Measurements from ENCODE around the gene ZMYND10. TPM values are rescaled to one million over a fixed set of nuclear protein-coding genes. Genes with fewer than 3 reads are reported as not detected.

The ZMYND10 gene
- total RNA-seq, 3 donors from 2014 or later (not counting 1 experiment from before 2014, with no cell fraction given), result 3.0 to 6.3 (median 3.5) TPM

DNA sequence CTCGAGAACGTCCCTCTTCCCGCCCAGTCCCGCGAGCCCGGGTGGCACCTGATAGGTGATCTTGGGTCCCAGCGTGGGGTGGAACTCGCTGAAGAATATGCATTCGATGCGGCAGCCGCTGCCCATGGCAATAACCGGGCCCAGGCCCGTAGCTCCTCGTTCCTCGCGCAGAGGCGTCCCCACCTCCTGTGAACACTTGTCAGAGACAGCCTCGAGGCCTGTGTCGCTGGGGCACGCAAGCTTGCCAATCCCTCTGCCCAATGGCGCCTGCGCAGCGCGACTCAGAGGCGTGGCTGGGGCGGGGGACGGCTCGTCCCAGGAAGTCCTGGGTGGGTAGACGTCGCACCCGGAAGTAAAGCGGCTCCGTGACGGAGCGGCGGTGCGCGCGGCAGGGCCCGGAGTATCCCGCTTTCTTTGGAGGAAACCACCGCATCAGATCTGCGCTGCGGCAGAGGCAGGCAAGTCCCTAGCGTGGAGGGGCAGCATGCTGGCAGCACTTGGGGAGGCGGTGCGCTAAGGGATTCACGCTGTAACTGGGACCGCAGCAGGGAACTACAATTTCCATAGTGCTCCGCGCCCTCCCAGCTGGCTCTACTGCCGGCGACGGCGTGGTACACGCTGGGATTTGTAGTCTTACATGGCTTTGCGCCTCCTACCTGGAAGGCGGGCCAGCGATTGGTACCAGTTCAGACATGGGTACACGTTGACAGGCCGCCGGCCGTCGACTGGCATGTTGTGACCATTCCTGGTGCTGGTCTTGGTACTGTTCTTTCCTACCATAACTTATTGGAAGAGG, 5.2 kb upstream of the ZMYND10 start, which contains the start of the genes CYB561D2 and NPRL2:
CYB561D2 (plus strand) TSS at position 336 of the 796 bp plus-strand sequence. CDS start 572 bp downstream, outside the sequence.
NPRL2 (minus strand) TSS at position 249 of the 796 bp plus-strand sequence; CDS start at position 126, 123 bp downstream.
- peaks cover 58% of the 10 kb centered on the region for H3K36me3 ChIP-seq (ENCODE audit: control insufficient read depth, insufficient read depth, low read length)
- H3K27ac ChIP-seq (ENCODE audit: low read length), result peak within 1 kb of the TSS; percentile 90
- under 1% methylated on average over 64 of the region's 64 CpGs for WGBS (ENCODE audit: insufficient coverage)

DNA sequence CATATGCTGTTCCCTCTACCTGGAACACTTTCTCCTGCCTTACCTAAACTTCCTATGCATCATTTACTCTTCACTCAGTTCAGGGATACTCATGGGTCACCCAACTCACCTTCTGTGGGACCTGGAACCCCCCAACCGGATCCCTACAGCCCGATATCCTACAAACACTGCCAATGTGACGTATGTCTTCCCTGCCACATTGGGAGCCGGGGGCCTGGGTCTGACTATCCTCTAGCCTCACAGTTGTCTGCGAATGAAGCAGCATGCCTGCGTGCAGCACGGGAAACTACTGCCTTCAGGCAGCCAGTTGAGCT, 4.6 kb upstream of the ZMYND10 start:
- Histone ChIP-seq H3K27ac (ENCODE audit: low read length) (peak overlapping the region; percentile 90), H3K36me3 (ENCODE audit: control insufficient read depth, insufficient read depth, low read length) (peaks cover 53% of the 10 kb centered on the region), H3K27me3 (ENCODE audit: control insufficient read depth, insufficient read depth, low read length) (no peaks in the 10 kb centered on the region), H3K4me1 (ENCODE audit: control insufficient read depth, insufficient read depth, low read length) (peaks cover 65% of the 10 kb centered on the region), H3K4me3 (ENCODE audit: low read length) (peak overlapping the region; percentile 86), H3K9me3 (ENCODE audit: control insufficient read depth, insufficient read depth, low read length) (no peaks in the 10 kb centered on the region)
- peak overlapping the region; percentile 96 for H3K4me3 Mint-ChIP-seq
- H3K27me3 Mint-ChIP-seq (ENCODE audit: low read depth in 2 of 2), result no peaks in the 10 kb centered on the region
- TF ChIP-seq, protein P1, sequence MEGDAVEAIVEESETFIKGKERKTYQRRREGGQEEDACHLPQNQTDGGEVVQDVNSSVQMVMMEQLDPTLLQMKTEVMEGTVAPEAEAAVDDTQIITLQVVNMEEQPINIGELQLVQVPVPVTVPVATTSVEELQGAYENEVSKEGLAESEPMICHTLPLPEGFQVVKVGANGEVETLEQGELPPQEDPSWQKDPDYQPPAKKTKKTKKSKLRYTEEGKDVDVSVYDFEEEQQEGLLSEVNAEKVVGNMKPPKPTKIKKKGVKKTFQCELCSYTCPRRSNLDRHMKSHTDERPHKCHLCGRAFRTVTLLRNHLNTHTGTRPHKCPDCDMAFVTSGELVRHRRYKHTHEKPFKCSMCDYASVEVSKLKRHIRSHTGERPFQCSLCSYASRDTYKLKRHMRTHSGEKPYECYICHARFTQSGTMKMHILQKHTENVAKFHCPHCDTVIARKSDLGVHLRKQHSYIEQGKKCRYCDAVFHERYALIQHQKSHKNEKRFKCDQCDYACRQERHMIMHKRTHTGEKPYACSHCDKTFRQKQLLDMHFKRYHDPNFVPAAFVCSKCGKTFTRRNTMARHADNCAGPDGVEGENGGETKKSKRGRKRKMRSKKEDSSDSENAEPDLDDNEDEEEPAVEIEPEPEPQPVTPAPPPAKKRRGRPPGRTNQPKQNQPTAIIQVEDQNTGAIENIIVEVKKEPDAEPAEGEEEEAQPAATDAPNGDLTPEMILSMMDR (IDR thresholded peaks at IDR 0.05), result no peak
- intact Hi-C loops (cut with micrococcal nuclease), result loop anchor here (1.0 to 10.0 kb wide), 2 partner anchors 78 to 1035 kb away; partner anchors contain the start of gene MANF
- no peak for DNase-seq
- H3K27ac Mint-ChIP-seq, result peak overlapping the region; percentile 96 to 98
- no peak for ATAC-seq
- peaks cover 38 to 67% of the 10 kb centered on the region in 2 donors for H3K4me1 Mint-ChIP-seq
- H3K9me3 Mint-ChIP-seq, result no peaks in the 10 kb centered on the region
- no peaks in the 10 kb centered on the region for H3K36me3 Mint-ChIP-seq
- 13% methylated on average over 7 of the region's 7 CpGs for WGBS (ENCODE audit: insufficient coverage)

More for the DNA sequence above, 5.2 kb upstream of the ZMYND10 start, which contains the start of the genes CYB561D2 and NPRL2:
- H3K27me3 Mint-ChIP-seq (ENCODE audit: low read depth in 2 of 2), result no peaks in the 10 kb centered on the region
- TF ChIP-seq, protein P1 (IDR thresholded peaks at IDR 0.05), result no peak
- ATAC-seq (peak; percentile 87 to 95 (median 88)), DNase-seq (peak; percentile 97 to 99)
- H3K36me3 Mint-ChIP-seq, result no peaks in the 10 kb centered on the region
- Histone ChIP-seq H3K27me3 (ENCODE audit: control insufficient read depth, insufficient read depth, low read length) (no peaks in the 10 kb centered on the region), H3K4me1 (ENCODE audit: control insufficient read depth, insufficient read depth, low read length) (peaks cover 64% of the 10 kb centered on the region), H3K4me3 (ENCODE audit: low read length) (peak within 1 kb of the TSS; percentile 86), H3K9me3 (ENCODE audit: control insufficient read depth, insufficient read depth, low read length) (no peaks in the 10 kb centered on the region)
- peaks cover 36 to 68% of the 10 kb centered on the region in 2 donors for H3K4me1 Mint-ChIP-seq
- intact Hi-C loops (cut with micrococcal nuclease), result loop anchor here (1.0 to 10.0 kb wide), 3 partner anchors 9 to 1034 kb away; partner anchors contain the start of genes MANF and TMEM115
- no peaks in the 10 kb centered on the region for H3K9me3 Mint-ChIP-seq
- H3K4me3 Mint-ChIP-seq, result peak within 1 kb of the TSS; percentile 96
- peak within 1 kb of the TSS; percentile 96 to 98 for H3K27ac Mint-ChIP-seq

DNA sequence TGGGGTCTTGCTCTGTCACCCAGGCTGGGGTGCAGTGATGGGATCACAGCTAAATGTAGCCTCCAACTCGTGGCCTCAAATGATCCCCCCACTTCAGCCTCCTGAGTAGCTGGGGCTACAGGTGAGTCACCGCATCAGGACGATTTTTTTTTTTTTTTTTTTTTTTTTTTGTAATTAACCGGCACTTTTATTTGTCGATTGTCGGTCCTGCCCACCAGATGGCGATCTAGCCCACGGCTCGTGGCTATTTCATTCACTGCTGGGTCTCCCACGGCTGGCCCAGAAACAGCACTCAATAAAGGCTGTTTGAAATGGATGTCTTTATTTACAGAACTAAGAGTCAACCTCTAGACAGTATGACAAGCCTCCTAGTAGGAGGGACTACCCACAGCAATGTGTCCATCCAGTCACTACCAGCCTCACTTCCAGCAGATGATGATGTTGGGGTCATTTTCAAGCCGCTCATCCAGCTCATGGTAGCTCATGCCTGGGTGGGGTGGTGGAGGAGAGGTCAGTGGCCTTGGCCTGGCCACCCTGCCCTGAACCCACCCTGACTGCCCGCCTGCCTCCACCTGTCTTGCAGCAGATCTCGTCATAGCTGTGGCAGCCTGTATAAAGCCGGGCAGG, 1.8 kb upstream of the ZMYND10 start:
- H3K4me3 ChIP-seq (ENCODE audit: low read length), result no peak overlapping the region
- peak; percentile 20 to 49 (median 37) for ATAC-seq
- Mint-ChIP-seq H3K4me3 (peak overlapping the region; percentile 77), H3K4me1 (peaks cover 43 to 80% of the 10 kb centered on the region in 2 donors), H3K36me3 (no peaks in the 10 kb centered on the region), H3K9me3 (no peaks in the 10 kb centered on the region), H3K27me3 (ENCODE audit: low read depth in 2 of 2) (no peaks in the 10 kb centered on the region), H3K27ac (peak overlapping the region; percentile 57 to 70)
- H3K9me3 ChIP-seq (ENCODE audit: control insufficient read depth, insufficient read depth, low read length), result no peaks in the 10 kb centered on the region
- H3K27me3 ChIP-seq (ENCODE audit: control insufficient read depth, insufficient read depth, low read length), result no peaks in the 10 kb centered on the region
- H3K36me3 ChIP-seq (ENCODE audit: control insufficient read depth, insufficient read depth, low read length), result peaks cover 27% of the 10 kb centered on the region
- H3K27ac ChIP-seq (ENCODE audit: low read length), result peak overlapping the region; percentile 19
- peak; percentile 76 to 91 for DNase-seq
- 29% methylated on average over 13 of the region's 14 CpGs for WGBS (ENCODE audit: insufficient coverage)
- TF ChIP-seq, protein P1 (IDR thresholded peaks at IDR 0.05), result peak; percentile 66
- peaks cover 87% of the 10 kb centered on the region for H3K4me1 ChIP-seq (ENCODE audit: control insufficient read depth, insufficient read depth, low read length)
- intact Hi-C loops (cut with micrococcal nuclease), result loop anchor here (1.0 kb wide), 3 partner anchors 195 to 264 kb away; partner anchors contain the start of gene CISH

Measured in natural killer cell (primary cell).